CMK (cell line): Measurements from ENCODE around the gene NLRP9.

Experiments
- DNase-seq: peaks from one replicate; pipeline ENCODE4 v3.0.0-alpha.2; 2010; ENCODE audit warnings: low read depth

Gene NLRP9

DNA sequence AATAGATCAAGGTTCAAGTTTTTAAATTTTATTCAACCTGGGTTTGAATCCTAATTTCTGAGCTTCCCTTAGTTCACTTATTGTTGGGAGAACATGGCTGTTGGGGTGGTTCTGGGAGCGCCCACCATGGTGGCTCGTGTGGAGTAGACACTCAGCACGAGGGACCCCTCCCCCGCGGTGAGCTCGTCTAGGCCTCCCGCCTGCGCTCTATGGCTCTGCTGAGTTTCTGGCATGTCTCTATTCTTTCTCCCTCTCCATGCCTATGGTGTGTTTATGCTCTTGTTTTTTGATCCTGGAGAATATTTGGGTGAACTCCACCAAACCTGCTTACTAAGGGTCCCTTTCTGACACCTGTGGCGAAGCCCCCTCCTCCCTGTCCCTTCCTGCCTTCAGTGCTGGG, 64.7 kb downstream of the NLRP9 start:
- DNase-seq = no peak

- no peak for DNase-seq
Measured at GRCh38 chr19:55672418-55672817, 65.8 kb downstream of the NLRP9 start.

DNA sequence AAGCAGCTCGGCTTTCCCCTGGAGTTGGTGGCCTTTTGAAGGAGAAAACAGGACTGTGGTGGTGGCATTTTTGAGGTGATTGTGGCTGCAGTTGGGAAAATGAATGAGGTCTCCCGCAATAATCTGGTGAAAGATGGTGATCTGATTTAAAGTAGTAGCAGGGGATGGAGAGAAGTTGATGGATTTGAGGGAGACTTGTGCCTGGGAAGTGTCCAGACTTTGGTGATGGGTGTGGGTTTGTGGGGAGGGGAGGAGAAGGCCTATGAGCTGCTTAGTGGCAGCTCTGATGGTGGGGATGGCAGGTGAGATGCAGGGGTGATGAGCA, 67.2 kb downstream of the NLRP9 start:
- no peak for DNase-seq

- DNase-seq = no peak
Measured at GRCh38 chr19:55670280-55671053, 67.7 kb downstream of the NLRP9 start.

DNA sequence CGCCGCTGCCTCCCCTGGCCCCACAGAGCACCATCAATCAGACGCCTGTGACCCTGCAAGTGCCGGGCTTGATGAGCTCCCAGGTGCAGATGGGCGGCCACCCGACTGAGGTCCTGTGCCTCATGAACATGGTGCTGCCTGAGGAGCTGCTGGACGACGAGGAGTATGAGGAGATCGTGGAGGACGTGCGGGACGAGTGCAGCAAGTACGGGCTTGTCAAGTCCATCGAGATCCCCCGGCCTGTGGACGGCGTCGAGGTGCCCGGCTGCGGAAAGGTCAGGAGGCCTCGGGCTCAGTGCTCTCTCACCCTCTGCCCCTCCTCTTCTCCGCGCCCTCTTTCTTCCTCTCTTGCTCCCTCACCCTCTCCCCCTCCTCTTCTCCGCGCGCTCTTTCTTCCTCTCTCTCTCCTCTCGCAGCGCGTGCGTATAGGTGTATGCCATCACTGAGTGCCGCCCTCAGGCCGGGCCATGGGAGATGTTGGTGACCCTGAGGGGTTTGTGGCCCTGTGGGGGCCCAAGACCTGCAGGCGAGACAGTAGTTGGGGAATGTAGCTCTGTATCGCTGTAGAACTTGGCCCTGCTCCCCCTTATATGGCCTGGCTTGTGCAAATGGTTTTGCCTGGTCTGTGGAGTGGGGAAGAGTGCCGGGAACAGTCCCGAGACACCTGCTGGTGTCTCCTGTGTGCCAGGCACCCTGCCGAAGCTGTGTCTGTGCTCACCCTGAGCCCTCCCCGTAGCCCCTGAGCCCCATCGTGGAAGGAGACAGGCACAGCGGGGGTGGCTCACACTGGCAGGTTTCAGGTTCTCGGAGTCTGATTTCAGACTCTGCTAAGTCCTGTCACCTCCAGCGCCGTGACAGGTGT, 68.6 kb downstream of the NLRP9 start:
- no peak for DNase-seq

GRCh38 chr19:55668603-55669348, 69.4 kb downstream of the NLRP9 start:
- DNase-seq = no peak

DNA sequence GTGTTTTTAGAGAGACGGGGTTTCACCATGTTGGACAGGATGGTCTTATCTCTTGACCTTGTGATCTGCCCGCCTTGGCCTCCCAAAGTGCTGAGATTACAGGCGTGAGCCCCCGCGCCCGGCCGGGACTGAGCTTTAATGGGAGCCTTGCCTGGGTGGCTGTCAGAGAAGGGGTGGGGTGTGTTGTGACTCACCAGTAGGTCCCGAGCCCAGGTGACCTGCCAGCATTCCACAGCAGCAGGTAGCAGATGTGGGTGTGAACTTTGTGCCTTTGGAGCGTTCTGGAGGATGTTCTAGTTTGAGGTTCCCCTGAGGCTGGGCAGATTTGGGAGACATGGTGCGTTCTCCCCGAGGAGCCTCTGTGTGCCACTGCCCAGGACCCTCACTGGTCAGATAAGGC, 70.2 kb downstream of the NLRP9 start:
- DNase-seq = no peak

DNA sequence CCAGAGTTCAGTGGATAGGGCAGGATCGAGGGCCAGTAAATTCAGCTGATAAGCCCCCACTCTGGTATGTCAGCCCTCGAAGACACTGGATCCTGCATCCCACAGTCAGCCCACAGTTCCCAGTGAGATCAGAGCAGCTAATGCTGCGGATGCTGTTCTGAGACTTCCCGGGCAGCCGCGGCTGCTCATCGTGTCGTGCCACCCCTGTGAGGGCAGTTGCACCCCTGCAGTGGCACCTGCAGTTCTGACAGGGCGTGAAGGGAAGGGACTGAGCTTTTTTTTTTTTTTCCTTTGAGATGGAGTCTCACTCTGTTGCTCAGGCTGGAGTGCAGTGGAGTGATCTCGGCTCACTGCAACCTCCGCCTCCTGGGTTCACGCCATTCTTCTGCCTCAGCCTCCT, 70.7 kb downstream of the NLRP9 start:
- no peak for DNase-seq

DNA sequence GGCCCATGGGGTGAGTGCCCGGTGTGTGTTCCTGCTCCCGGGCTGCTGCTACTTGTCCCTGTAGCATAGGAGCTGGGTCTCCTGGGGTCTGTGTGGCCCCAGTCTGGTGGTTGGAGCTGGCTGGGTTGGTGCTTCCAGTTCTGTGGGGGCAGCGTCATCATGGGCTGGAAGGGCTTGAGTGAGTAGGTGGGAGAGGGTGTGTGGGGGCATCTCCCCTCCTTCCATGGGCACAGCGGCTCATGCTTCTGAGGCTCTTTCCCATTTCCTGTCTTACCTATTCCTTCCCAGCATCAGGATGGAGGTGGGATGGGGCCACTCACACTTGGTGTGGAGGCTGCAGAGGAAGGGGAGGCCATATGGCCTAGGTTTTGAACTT, 71.2 kb downstream of the NLRP9 start:
- no peak for DNase-seq

DNA sequence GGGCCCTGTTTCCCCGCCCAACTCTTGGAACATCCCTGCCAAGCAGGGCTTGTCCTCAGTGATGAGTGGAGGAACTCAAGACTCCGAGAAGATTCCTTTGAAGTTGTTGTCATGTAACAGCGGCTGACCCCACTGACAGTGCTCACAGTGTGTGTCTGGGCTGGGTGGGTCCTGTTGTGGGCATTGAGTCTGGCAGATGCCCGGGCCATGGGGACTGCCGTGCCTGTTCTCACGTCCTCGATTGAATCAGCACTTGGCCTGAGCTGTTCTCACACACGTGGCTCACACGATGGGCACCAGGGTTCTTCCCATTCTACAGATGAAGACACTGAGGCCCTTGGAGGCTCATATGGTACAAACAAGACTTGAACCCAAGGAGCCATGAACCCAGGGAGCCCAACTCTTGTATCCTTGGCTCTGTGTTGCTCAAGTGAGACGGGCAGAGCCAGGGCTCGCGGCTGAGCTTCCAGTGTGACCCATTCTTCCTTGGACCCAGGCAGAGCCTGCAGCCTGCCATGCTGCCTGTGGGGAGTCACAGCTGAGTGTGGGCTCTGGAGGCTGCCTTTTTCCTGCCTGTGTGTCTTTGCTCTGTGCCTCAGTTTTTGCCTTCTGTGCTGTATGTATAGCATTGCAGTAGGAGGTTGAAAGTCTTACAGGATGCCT, 71.7 kb downstream of the NLRP9 start:
- no peak for DNase-seq

DNA sequence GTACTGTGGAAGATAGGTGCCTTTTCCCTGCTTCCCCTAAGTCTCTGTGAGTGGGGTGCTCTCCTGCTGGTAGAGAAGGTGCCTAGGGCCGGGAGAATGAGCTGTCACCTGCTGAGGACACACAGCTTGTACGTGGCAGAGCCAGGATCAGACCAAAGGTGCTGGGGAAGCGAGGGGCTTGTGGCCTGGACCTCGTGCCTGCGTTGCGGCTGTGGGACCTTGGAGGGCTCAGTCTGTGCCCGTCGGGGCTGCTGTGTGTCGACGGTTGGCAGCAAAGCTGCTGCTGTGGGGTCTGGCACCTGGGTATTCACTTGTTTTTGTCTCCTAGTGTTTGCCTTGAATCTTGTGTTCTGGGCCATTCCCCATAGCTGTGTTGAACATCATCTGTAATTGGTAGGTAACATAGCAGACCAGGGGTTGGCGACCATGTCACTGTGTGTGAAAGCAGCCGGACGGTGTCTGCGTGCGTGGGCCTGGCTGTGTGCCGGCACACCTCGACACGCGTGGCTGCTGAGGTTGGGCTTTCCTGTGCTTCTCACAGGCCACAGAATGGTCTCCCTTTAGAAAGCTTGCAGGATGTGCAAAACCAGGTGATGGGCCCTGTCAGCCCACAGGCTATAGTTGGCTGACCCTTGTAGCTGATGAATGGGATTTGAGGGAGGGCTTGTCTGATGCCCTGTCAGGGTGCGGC, 74.2 kb downstream of the NLRP9 start:
- DNase-seq = no peak

DNA sequence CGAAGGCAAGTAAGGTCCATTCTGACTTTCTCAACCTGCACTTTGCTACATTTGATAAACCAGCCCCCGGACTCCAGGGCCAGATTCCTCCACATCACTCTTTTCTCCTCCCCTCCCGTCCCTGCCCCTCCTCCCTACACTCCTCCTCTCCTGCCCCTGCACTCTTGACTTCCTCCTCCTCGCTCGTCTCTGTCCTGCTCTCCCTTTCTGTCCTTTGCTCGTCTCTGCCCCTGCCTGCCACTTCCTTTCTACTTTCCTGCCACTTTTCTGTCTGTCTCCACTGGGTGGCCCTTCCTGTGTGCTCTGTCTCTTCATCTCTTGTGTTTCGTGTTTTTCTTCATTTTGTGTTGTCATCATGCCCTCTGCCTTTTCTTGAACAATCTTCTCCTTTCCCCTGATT, 76.4 kb downstream of the NLRP9 start:
- no peak for DNase-seq

DNA sequence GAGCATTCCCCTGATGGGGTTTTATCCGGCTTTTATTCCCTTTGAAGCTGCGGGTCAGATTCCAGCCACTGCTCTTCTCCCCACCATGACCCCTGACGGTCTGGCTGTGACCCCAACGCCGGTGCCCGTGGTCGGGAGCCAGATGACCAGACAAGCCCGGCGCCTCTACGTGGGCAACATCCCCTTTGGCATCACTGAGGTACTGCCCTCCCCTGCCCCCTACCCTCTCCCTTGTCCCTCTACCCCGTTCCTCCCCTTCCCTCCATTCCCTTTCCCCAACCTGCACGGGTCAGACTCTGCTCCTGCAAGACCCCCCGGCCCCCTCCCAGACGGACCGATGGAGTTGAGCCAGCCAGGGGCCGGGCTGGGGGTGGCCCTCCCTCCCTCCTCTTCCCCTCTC, 77.2 kb downstream of the NLRP9 start:
- no peak for DNase-seq

- DNase-seq = no peak
Measured at GRCh38 chr19:55660404-55660803, 77.8 kb downstream of the NLRP9 start.

- no peak for DNase-seq
Measured at GRCh38 chr19:55659822-55660221, 78.4 kb downstream of the NLRP9 start.

DNA sequence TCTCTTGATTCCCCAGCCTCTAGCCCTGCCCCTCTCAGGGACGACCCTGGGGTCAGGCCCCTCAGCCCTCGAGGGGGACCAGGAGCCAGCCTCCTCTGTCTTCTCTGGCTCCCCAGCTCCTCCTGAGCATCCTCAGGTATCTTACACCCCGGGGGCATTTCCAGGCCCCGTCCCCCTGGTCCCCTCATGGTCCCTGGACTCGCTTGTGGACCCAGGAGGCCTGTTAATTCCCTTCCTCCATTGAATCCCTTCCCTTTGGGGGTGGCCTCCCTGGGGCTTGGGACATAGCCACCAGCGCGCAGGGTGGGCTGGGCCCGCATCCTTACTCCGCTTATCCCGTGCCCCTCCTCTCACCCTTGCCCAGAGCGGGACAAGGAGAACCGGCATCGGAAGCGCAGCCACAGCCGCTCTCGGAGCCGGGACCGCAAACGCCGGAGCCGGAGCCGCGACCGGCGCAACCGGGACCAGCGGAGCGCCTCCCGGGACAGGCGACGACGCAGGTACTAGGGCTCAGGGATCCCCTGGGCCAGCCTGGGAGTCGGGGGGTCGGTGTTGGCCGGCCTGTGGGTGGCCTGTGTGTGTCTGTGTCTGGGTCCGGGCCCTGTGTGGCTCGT, 79.2 kb downstream of the NLRP9 start:
- DNase-seq = no peak
